HG02884 (cell line): ENCODE measurements around the gene SLC44A5.
A peak's percentile ranks its signal among the peaks of the same experiment; 100 is the strongest.
"Not testable (repeated sequence)": the region's sequence is repeated elsewhere in the genome, so short reads cannot be mapped to it uniquely, and the experiment has no call there.

Experiments used
- ATAC-seq: cut with Tn5 transposase; IDR thresholded peaks from one replicate; pipeline ENCODE4 v1.9.1; 2021; ENCODE audit warnings: mild to moderate bottlenecking, moderate library complexity; ENCODE audit not compliant: unreplicated experiment

SLC44A5 gene

GRCh38 chr1:75611014-75611413, at the start of gene SLC44A5:
Gene SLC44A5 (minus strand): TSS chr1:75611114. CDS start chr1:75541447, 69,667 bp downstream.
- no peak for ATAC-seq

- no peak for ATAC-seq
These were observed 45.0 kb upstream of the SLC44A5 start for GRCh38 chr1:75655931-75656330.

GRCh38 chr1:75647183-75647582, 36.3 kb upstream of the SLC44A5 start:
- not testable (repeated sequence) for ATAC-seq

- not testable (repeated sequence) for ATAC-seq
These were observed 34.2 kb upstream of the SLC44A5 start for GRCh38 chr1:75645153-75645552.

DNA sequence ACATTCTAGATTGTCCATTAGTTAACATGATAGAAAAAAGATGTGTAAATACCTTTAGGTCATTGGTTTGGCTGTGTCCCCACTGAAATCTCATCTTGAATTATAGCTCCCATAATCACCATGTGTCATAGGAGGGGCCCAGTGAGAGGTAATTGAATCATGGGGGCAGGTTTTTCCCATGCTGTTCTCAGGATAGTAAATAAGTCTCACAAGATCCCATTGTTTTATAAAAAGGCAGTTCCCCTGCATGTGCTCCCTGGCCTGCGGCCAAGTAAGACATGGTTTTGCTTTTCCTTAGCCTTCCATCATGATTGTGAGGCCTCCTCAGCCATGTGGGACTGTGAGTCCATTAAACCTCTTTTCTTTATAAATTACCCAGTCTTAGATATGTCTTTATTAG, 32.5 kb upstream of the SLC44A5 start:
- ATAC-seq = no peak

DNA sequence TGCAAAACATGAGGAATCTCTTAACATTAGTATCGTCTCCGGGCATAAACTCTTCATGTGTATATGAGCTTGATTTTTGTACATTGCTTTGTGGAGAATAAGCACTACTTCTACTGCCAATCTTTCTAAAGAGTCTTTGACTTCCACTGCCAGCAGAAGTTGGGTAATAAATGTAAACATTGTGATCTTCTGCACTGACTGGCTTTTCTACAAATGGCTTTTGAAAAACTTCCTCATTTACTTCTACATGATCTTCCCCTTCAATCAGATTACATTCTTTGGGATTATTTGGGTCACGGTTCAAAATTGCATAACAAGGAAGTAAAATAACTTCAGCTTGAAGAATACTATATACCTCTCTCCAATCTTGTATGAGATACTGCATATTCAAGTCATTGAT, 30.4 kb upstream of the SLC44A5 start:
- no peak for ATAC-seq

DNA sequence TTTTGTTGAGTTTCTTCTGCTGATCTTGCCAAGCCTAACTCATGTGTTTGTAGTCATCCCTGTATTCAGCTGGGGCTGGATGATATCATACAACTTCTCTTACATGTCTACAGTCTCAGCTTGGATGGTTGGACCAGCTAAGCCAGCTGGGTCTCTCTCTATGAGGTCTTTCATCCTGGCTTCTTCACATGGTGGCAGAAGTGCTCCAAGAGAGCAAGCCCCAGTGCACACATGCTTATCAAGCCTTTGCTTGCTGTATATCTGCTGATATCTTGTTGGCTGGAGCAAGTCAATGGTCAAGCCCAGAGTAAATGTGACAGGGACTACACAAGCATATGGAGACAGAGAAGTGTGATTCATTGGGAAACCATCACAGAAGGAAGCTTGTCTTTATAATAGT, 29.2 kb upstream of the SLC44A5 start:
- no peak for ATAC-seq

GRCh38 chr1:75632350-75632949, 21.5 kb upstream of the SLC44A5 start:
- ATAC-seq = peak; percentile 91

DNA sequence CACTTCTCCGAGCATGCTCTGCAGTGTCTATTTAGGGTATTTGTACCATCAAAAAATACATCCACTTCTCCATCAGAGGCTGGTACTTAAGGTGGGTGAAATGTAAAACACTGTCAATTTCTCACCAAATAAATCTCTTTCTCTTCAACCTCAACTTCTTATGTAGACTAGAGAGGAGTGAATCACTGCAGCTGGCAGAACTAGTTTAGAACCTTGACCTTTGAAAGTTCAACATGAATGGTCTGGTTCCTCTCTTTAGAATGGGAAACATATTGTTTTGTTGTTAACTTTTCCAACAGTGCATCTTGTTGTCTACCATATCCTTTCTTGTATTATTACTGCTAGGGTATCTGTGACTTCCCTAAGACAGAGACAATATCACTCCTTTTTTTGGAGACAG, 20.1 kb upstream of the SLC44A5 start:
- ATAC-seq = no peak

DNA sequence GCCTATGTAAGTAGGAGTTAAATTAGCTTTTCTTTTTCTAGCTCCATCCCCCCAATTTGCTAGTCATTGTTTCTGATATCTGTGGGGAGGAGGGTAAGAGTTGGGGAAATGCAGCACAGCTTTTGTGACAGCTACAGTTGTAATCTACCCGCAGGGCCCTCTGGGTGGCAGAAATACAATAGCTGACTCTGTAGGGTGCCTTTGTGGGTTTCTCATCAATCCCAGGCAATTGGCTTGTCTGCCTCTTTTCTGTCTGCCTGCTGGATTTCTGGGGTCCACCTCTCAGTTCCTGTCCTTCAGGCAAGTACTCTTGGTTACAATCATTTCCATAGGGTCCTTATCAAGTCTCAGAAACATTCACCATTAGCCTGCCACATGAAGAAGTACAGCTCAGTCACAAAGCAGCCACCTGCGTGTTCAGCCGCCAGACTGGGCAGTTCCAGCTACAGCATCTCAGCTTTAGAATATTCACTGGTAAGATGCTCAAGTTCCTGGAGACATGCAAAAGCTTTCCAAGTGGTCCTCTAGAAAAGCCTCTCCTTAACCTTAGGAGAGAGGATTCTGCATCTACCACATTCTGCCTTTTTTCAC, 19.2 kb upstream of the SLC44A5 start:
- no peak for ATAC-seq

DNA sequence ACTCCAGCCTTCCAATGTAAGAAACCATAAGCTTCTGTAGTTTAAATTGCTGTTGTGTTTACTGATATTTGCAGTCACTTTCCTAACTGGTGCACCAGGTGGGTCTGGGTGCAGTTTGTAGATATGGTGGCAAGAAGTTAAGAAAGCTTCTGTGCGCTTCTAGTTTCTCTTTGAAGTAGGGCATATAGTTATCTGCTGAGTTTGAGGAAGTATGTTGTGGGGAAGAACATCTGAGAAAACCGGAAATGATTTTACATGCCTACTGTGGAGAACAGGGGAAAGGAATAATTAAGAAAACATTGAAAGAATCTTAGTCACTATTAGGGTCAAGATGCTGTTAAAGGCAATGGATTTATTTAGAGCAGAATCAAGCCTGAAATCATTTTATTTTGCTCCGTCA, 14.9 kb upstream of the SLC44A5 start:
- no peak for ATAC-seq

- ATAC-seq = no peak
These were observed 7.5 kb upstream of the SLC44A5 start for GRCh38 chr1:75618382-75618781.

DNA sequence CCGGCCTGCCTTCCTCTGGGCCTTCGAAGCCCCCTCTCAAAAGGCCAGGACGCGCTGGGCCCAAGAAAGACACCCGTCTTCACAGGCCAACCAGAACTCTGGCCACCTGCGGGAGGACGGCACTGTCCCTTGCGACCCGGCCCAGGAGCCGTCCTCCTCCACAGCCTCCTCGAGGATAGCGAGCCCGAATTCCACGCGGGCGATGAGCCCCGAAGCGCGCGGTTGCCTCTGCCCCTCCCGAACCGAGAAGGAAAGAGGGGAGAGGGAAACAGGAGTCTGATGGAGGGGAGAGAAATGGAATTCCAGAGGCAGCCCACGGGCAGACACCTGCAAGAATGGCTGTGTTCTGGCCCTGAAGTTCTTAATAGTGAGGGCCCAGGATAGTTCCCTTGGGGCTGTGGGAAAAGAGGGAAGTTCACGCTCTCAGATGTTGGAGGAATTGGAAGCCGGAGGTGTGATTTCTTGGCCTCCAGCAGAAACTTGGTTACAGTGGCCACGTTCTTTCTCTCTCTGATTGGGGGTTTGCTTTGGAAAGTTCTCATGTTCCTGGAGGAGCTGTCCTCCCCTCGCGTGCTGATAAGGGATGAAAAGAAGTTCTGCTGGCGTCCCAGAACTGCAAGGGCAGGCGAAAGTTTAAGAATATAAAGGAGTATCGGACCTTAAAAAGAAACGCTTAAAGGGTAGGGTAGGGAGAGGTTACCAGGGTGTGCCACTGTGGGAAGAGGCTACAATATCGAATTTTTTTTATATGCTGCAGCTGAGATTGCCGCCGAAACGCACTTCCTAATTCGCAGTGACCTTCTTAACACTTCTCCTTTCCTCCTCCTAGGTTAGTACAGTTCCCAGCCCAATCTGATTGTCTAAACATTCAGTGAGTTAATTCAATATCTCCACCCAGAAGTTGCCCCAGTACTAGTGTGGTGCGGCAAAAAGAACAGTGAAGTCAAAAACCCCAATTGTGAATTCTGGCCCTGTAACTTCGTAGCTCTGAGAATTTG, 5.8 kb upstream of the SLC44A5 start:
- ATAC-seq = no peak

DNA sequence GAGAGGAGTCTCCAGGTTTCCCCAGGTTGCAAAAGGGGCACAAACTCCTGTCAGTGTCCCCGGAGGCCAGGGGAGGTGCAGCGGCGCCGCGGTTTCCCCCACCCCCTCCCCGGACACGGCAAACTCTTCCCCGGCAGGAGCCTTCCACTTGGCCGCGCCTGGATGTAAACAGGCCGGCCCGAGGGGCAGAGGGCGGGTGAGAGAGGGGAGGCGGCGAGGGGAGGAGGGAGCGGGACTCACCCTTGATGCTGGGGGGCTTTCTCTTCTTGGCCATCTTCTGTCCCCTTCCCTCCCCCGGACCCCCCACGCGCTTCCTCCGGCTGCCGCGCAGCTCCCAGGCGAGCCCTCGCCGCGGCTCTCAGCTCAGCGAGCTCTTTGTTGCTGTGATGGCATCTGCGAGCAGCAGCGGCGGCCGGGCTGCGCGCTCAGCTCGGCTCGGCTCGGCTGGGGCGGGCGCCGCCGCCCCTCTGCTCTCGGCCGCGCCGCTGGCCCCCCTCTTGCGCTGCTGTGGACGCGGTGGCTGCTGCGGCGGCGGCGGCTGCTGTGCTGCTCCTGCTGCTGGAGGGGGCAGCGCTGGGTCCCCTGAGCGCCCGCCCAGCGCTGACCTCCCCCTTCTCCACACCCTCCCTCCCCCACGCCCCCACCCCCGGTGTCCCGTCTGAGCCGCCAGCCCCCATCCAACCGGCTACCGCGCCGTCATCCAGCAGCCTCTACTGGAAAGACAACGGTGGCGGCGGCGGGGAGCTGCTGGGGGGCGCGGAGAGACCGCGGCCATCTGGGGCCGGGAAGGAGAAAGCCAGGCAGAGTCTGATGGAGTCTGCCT, 4.9 kb upstream of the SLC44A5 start:
- ATAC-seq = peak; percentile 44

GRCh38 chr1:75614399-75614756, 3.5 kb upstream of the SLC44A5 start:
- peak; percentile 15 for ATAC-seq

- ATAC-seq = no peak
These were observed 3.0 kb upstream of the SLC44A5 start for GRCh38 chr1:75613916-75614315.

- no peak for ATAC-seq
These were observed 2.1 kb upstream of the SLC44A5 start for GRCh38 chr1:75612976-75613375.

GRCh38 chr1:75602486-75602885, 8.4 kb downstream of the SLC44A5 start:
- no peak for ATAC-seq

DNA sequence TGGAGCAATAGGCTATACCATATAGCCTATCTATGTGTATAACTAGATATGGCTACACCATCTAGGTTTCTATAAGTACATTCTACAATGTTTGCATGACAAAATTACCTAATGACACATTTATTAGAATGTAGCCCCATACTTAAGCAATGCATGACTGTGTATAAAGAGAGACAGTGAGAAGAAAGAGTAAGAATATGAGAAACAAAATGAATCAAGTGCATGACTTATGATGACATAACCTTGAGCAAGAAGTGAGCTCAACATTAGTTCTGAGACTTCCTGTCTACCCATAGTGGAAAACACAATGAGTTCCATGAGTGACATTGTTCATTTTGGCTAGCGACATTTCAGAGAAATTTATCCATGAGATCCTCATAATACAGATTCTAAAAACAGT, 10.1 kb downstream of the SLC44A5 start:
- ATAC-seq = no peak

DNA sequence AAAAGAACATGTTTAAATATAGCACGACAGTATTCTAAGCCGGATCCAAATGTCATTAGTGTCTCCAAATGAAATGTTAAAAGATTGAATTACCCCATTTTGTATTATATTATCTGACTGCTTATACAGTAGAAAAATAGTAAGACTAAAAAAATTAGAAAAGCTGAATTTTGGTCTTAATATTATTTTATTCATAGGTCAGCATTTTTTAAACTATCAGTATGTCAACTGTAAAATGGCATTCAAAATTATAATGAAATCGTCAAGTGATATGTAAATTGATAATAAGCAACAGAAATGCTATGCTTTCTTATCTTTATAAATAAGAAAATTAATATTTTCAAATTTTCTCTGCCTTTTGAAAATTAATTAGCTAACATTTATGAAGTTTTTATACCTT, 16.6 kb downstream of the SLC44A5 start:
- no peak for ATAC-seq

- not testable (repeated sequence) for ATAC-seq
These were observed 17.5 kb downstream of the SLC44A5 start for GRCh38 chr1:75593457-75593856.
